ENCODE results near the gene VPS26B.

- TF ChIP-seq EP300 (IDR thresholded peaks at IDR 0.05) (no peak), POLR2A (IDR thresholded peaks at IDR 0.05) (no peak), CTCF (IDR thresholded peaks at IDR 0.05) (no peak)
Observed at GRCh38 chr11:134290646-134291045, 66.2 kb downstream of the VPS26B start.
